SK-N-MC (cell line): Measurements from ENCODE around the gene COL4A1.

ENCODE experiments used
- EZH2 ChIP-seq: fragments of 200-600 bp; sonication (generic); IDR thresholded peaks from one replicate; pipeline ENCODE4 v1.6.1; 2017; ENCODE audit warnings: antibody characterized with exemption
- POLR2AphosphoS5 ChIP-seq: IDR thresholded peaks from 2 replicates; pipeline ENCODE4 v1.6.1; 2012; ENCODE audit warnings: mild to moderate bottlenecking, low read depth, low read length, borderline replicate concordance

DNA sequence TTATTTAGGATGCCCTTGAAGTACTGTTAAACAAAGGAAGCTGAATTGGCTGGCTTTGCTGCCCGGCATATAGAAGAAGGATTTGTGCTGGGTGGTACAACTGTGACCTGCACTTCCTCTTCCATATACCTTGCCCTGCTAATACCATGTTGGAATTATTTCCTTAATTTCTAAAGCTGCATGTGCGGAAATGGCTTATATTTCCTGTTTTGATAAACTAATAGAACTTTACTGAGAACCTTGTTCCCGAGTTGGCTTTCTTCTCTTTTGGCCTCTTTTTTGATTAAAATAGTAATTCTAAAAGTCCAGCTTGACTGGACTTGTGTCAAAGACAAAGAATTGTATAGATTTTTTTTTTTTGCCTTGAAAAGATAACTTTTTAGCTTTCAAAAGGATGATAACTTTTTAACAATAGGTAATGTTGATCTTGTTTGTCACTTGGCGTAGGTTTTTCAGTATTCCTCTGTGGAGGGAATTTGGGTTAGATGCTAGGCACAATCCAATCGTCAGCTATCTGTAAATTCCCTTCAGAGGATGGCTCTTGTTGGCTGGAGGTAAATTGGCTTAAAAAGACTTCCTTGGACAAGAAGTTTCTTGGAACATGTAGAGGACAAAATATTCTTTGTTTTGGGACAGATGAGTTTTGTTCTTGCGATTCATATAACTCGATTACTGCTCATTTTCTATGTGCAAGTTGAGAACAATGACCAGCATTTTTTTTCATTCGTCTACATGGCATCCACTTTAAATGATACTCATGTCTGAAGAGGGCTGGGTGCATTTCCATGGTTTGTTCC lies 41.5 kb upstream of the COL4A1 start:
- no peak for TF ChIP-seq EZH2
- TF ChIP-seq POLR2AphosphoS5 = no peak
